22Rv1 (cell line): ENCODE results near the gene PRELID2.
"Not testable (repeated sequence)": the region's sequence is repeated elsewhere in the genome, so short reads cannot be mapped to it uniquely, and the experiment has no call there.

ENCODE experiments used
- H3K27ac ChIP-seq: fragments of 450-650 bp; 2 replicates; pipeline ENCODE4 v1.5.1; 2017
- CTCF ChIP-seq: fragments of 450-650 bp; IDR thresholded peaks from 2 replicates; pipeline ENCODE4 v1.5.1; 2017; ENCODE audit warnings: mild to moderate bottlenecking
- ZFX ChIP-seq: fragments of 450-650 bp; IDR thresholded peaks from 2 replicates; pipeline ENCODE4 v1.6.1; 2017; ENCODE audit warnings: antibody characterized with exemption, borderline replicate concordance

PRELID2 gene

GRCh38 chr5:145834917-145835847 is at the start of gene PRELID2:
PRELID2 (minus strand) TSS chr5:145835342; CDS start chr5:145835251, 91 bp downstream.
- H3K27ac ChIP-seq = peak within 1 kb of the TSS; percentile 52; the same call in 1 of the 2 replicates
- TF ChIP-seq ZFX = no peak
- peak; percentile 22 for TF ChIP-seq CTCF

GRCh38 chr5:145874765-145875164 is 39.6 kb upstream of the PRELID2 start:
- TF ChIP-seq ZFX (no peak), CTCF (no peak)
- no peak overlapping the region for H3K27ac ChIP-seq

DNA sequence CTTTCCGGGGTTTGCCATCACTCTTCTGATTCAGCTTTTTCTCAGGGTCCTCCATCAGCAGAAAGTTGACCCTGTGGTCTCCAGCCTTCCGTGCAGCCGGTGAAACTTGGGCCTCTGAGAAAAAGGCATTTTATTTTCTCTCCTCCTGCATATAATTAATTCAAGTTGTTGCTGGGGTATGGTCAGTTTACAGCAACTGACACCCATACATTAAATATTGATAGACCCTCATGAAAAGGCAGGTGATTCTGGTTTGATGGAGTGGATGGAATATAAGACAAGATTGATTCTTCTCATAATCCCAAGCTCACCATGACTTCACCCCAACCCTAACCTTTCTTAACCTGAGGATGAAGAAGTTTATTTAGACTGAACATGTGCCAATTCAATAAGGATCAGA is 37.8 kb upstream of the PRELID2 start, which contains the start of gene GRXCR2:
Gene GRXCR2, minus strand, starts transcription at position 101 of the 400 bp plus-strand sequence. Its CDS starts 46 bp downstream, at position 55.
- TF ChIP-seq CTCF (no peak), ZFX (no peak)

GRCh38 chr5:145872486-145872885 is 37.3 kb upstream of the PRELID2 start:
- TF ChIP-seq CTCF (no peak), ZFX (no peak)

More for the DNA sequence above, 37.8 kb upstream of the PRELID2 start, which contains the start of gene GRXCR2:
- no peak within 1 kb of the TSS for H3K27ac ChIP-seq

GRCh38 chr5:145869753-145870152 is 34.6 kb upstream of the PRELID2 start:
- no peak for TF ChIP-seq ZFX
- no peak for TF ChIP-seq CTCF
- no peak overlapping the region for H3K27ac ChIP-seq

More at GRCh38 chr5:145872486-145872885, 37.3 kb upstream of the PRELID2 start:
- H3K27ac ChIP-seq = no peak overlapping the region

GRCh38 chr5:145867806-145868205 is 32.7 kb upstream of the PRELID2 start:
- TF ChIP-seq CTCF (no peak), ZFX (no peak)
- no peak overlapping the region for H3K27ac ChIP-seq

DNA sequence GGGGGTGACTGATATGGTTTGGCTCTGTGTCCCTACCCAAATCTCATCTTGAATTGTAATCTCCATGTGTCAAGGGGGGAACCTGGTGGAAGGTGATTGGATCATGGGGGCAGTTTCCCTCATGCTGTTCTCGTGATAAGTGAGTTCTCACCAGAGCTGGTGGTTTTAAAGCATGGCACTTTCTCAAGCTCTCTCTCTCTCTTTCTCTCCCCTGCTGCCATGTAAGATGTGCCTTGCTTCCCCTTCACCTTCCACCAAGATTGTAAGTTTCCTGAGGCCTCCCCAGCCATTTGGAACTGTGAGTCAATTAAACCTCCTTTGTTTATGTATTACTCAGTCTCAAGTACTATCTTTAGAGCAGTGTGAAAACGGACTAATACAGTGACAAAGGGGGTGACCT is 29.3 kb upstream of the PRELID2 start:
- H3K27ac ChIP-seq = not testable (repeated sequence)
